ENCODE results near the gene MYL7.

- TF ChIP-seq POLR2A (IDR thresholded peaks at IDR 0.05; ENCODE audit: borderline replicate concordance, extremely low read depth, insufficient read depth, insufficient read length) (no peak), RAD21 (IDR thresholded peaks at IDR 0.05; ENCODE audit: low read depth) (no peak), CTCF (IDR thresholded peaks at IDR 0.05 in 2 of 3, conservative IDR thresholded peaks at IDR 0.05 in 1 of 3; ENCODE audit: borderline replicate concordance in 1 of 3, insufficient read depth in 1 of 3, low read depth in 2 of 3, low read length in 2 of 3) (no peak), CEBPB (IDR thresholded peaks at IDR 0.05; ENCODE audit: low read depth) (no peak), YY1 (IDR thresholded peaks at IDR 0.05; ENCODE audit: extremely low read depth, insufficient replicate concordance, low read depth, low read length) (no peak)
These were observed 10.8 kb upstream of the MYL7 start for GRCh38 chr7:44151956-44152355.

All from HCT116 (cell line).